ENCODE measurements around the gene GJD3.

GJD3 gene

DNA sequence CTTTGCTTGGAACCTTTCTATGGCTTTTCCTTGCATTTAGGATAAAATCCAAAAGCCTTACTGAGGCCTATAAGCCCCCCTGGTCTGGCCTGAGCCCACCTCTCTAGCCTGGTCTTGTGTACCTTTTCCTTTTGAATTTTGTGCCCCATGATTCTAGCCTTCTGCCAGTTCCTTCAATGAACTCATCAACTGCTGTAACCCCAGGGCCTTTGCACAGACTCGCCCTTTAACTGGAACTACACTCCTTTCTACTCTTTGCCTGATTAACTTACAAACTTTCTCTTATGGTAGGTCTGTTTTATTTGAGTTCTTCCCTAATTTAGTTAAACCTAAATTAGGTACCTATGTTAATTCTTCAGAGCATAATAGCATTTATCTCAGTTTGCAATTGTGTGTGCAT lies 24.2 kb downstream of the GJD3 start:
- no peak for DNase-seq (ENCODE audit: low read depth)

- no peak for DNase-seq (ENCODE audit: low read depth)
Observed at GRCh38 chr17:40338941-40339649, 25.4 kb downstream of the GJD3 start.

DNA sequence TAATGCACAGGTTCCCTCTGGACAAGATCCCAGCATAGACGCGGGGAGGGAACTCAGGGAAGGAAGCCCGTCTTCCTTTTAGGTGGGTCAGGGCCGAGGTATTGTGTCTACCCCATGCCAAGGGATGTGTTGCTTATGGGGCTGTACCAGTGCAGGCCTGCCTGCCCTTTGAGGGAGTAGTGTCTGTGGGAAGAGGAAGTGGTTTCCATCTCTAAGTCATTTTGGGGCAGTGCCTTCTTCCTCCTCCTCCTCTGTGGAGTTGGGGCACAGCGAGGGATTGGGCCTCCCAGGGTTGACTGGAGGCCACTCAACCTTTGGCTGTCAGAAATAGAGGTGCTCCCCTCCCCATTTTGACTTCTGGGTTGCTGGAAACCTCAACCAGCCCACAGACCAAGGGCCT lies 26.5 kb downstream of the GJD3 start:
- DNase-seq (ENCODE audit: low read depth) = no peak

- DNase-seq (ENCODE audit: low read depth) = no peak
Observed at GRCh38 chr17:40337351-40337750, 27.2 kb downstream of the GJD3 start.

GRCh38 chr17:40335620-40336019 lies 28.9 kb downstream of the GJD3 start:
- no peak for DNase-seq (ENCODE audit: low read depth)

DNA sequence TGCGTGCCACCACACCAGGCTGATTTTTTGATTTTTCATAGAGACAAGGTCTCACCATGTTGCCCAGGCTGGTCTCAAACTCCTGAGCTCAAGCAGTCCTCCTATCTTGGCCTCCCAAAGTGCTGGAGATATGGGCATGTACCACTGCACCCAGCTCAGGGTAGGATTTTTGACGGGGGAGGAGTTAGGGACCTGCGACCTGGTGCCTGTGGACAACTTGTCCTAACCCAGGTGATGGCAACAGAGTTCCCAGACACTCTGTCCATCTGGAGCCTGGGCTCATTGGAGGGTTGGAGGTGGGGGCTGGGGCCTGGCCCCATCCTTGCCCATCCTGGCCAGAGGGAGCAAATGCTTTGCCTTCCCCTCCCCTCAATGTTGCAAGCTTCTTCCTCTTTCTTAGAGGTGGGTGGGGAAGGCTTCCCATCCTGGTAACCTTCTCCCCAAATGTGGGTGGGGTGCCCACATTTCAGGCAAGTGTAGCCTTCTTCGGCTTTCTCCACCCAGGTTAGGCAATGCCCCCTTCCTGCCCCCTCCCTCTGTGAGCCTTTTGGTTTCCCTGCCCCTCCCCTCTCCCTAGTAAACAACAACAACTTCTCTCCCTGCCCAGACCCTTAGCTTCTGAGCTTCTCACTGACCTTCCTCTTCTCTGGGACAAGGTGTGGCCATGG lies 30.6 kb downstream of the GJD3 start:
- no peak for DNase-seq (ENCODE audit: low read depth)

DNA sequence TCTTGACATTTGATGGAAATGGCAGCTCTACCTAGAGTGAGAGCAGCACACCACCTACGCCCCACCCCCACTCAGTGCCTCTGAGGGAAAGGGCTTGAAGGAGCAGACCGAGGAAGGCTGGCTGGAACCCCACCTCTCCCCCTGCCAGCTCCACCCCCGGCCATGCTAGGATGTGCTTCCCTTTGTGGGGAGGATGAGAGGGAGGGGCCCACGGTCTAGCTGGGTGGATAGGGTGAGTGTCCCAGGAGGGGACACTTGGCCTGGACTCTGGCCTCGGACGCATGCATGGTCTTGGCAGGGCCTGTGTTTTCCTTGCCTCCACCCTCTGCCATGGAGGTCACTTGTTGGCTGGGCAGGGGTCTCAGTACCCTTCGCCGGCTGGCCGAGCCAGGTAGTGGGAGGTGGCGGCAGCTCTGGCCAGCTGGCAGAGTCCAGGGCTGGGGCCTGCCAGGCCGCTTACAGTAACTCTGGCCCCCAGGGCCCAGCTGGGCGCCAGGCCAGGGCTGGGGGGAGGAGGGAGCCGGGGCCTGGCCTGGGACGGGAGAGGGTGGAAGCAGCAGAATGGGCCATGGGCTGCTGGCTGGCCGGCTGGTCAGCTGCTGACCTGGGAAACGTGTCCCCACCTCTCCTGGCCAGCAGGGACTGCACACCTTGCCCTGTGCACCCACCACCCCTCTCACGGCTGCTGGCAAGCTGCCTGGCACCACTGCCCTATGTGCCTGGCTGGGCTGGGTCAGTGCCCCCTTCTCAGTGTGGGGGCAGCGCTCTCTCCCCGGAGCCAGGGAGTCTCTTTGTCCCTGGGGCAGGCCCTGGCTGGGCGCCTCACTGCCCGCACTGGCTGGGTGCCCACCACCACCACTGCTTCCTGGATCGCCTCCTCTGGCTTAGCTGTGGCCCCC lies 32.5 kb downstream of the GJD3 start:
- DNase-seq (ENCODE audit: low read depth) = no peak

GRCh38 chr17:40330850-40331470 lies 33.6 kb downstream of the GJD3 start:
- DNase-seq (ENCODE audit: low read depth) = no peak

DNA sequence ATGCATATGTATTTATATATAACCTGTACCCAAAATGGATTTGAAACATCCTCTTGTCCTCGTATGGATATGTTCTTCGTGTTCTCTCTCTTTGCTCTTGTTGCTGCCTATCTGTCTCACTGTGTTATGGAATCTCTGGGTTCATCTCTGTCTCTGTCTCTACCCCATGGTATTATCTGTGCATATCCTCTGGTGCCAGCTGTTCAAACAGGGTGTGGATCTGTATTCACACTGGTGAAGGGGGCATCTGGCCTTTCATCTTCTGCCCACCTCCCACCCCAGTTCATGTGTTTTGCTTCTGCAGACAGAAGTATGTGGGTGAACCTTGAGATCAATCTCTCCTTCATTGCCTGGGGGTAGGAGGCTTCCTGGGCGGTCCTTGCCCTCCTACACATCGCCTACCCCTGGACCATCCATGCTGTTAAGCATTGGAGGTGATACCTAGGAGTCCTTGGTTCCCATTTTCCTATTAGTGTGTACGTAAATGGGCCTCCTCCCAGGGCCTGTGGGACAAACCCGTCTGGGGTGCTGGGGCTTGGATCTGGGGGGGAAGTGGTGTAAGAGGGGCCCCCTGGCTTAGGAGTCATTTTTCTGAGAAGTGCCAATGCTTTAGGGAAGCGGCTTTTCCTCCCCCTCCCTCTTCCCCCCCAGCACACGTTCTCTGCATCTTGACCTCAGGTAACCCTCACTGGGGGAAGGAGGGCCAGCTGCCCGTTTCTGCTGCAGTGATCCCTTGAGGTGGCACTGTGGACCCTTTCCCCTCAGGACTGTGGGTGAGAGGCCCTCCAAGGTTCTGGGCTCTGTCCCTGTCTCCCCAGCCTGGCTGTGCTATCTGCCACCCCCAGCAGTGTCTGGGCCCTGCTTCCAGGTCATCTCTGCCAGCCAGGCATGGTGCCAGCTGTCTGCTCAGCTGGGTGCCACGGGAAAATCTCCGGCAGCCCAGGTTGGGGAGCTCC lies 34.4 kb downstream of the GJD3 start:
- no peak for DNase-seq (ENCODE audit: low read depth)

DNA sequence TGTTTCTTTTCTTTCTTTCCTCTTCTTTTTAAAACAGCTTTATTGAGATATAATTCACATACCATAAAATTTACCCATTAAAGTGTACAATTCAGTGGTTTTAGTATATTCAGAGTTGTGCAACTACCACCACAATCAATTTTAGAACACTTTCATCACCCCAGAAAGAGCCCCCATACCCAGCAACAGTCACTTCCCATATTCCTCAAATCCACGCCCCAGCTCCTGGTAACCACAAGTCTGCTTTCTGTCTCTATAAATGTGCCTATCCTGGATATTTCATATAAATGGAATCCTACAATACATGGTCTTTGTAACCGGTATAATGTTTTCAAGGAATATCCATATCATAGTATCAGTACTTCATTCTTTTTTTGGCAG lies 36.2 kb downstream of the GJD3 start:
- no peak for DNase-seq (ENCODE audit: low read depth)

DNA sequence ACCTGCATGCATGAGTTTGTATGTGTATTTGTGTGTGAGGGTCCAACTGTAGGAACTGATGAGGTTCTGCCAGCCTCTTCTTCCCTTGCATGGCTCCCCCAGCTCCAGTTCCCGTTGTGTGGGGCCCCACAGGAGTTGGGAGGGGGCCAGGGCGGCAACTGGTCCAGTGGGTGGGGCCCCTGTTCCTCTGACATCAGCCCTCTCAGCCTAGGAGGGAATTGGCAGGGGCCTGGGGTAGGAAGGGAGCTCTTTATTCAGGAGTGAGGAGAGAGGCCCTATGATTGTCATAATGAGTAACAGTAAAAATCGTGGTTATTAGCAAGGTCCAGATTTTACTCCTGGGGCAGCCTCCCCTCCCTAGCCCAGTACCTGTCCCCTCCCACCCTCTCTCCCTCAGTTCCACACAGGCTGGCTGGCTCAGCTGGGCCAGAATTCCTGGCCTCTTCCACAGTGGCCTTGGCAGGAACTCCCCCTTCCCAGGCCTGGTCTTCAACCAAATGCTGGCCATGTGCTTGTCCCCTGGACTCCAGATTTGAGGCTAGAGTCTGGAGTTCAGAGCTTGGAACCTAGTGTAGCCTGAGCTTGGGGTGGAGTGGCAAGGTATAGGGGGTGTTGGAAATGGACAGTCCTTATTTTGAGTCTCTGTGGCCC lies 36.7 kb downstream of the GJD3 start:
- DNase-seq (ENCODE audit: low read depth) = no peak

GRCh38 chr17:40327244-40327729 lies 37.2 kb downstream of the GJD3 start:
- DNase-seq (ENCODE audit: low read depth) = no peak

DNA sequence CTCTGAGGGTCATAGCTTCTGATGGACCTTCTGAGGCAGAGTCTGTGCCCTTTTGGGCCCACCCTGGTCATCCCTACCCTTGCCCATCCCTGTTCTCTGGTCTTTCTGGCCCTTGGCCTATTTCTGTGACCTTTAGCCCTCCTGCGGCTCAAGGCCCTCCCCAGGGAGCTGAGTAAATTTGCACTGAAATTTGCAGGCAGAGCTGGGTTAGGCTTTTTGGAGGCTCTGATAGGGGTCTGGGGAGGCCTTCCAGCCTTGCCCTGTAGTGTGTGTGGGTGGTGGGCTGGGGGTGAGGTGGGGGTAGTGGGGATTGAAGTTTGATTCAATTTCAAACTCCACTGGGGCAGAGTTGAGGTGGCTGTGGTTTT lies 37.7 kb downstream of the GJD3 start:
- DNase-seq (ENCODE audit: low read depth) = no peak

- DNase-seq (ENCODE audit: low read depth) = no peak
Observed at GRCh38 chr17:40326014-40326831, 38.3 kb downstream of the GJD3 start.

GRCh38 chr17:40325156-40326013 lies 39.2 kb downstream of the GJD3 start:
- DNase-seq (ENCODE audit: low read depth) = no peak

DNA sequence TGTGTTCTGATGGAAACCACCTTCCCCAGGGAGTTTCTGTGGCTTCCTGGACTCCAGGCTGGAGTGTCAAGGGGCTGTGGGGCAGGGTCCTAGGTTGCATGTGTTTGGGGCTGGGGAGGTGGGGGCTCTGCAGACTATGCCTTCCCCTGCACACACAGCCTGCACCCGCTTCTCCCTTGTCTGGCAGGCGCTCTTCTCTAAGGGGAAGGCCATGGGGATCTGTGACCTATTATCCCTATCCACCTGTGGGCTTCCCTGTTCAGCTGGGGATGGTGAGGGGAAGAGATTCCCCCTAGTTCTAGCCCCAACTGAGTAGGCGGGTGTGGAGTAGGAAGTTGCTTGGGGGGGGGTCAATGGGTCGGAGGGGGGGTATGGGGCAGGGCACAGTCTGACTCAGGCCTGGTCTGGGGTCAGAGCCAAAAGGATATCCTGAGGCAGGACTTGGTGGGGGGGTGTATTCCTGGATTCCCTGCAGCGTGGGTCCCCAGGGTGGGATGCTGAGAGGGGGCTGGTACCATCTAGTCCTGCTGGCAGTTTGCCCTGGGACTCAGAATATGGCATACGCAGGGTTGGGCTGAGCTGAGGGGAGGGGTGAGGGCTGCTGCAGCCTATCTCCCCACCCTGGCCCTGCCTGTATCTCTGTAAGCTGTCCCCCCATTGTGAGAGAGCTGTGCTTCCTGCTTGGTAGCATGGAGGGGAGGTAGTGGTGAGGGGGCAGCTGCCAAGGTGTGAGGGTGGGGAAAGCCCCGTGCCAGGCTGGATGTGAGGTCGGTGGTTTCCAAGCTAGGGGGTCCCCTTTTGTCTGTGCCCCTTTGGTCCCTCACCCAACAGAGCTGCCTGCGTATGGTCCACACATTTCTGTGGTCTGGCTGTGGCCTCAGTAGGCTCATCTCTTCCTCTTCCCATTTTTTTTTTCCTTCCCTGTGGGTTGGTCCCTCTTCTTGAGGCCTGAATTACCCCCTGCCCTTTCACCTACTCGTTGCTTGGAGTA lies 40.9 kb downstream of the GJD3 start:
- no peak for DNase-seq (ENCODE audit: low read depth)
